ENCODE results near the gene PRR20B.
"Not testable (repeated sequence)": the region's sequence is repeated elsewhere in the genome, so short reads cannot be mapped to it uniquely, and the experiment has no call there.

PRR20B gene

GRCh38 chr13:57136093-57136492, 11.2 kb upstream of the PRR20B start:
- no peak for TF ChIP-seq EZH2phosphoT487 (IDR thresholded peaks at IDR 0.05; ENCODE audit: borderline replicate concordance, low read length)
- TF ChIP-seq CTCF (IDR thresholded peaks at IDR 0.05; ENCODE audit: low read depth, low read length, poor library complexity, severe bottlenecking), result no peak
- Histone ChIP-seq H3K4me1 (ENCODE audit: control insufficient read depth, low read length) (no peaks in the 10 kb centered on the region), H3K9me2 (replicated peaks; ENCODE audit: control insufficient read depth, low read length) (no peaks in the 10 kb centered on the region), H3K27ac (ENCODE audit: low read depth, low read length) (no peak overlapping the region), H3K4me3 (ENCODE audit: low read length) (no peak overlapping the region), H3K79me2 (ENCODE audit: control insufficient read depth, low read length) (no peaks in the 10 kb centered on the region), H3K4me2 (ENCODE audit: low read length) (no peak overlapping the region), H3K27me3 (ENCODE audit: control insufficient read depth, low read length) (no peaks in the 10 kb centered on the region), H3K9me3 (ENCODE audit: control insufficient read depth, insufficient read depth, low read length) (no peaks in the 10 kb centered on the region), H4K20me1 (ENCODE audit: control insufficient read depth, insufficient read depth, low read depth, low read length) (no peaks in the 10 kb centered on the region), H3F3A (ENCODE audit: control insufficient read depth, insufficient read depth) (no peaks in the 10 kb centered on the region), H3K36me3 (ENCODE audit: control insufficient read depth, low read length) (no peaks in the 10 kb centered on the region)

DNA sequence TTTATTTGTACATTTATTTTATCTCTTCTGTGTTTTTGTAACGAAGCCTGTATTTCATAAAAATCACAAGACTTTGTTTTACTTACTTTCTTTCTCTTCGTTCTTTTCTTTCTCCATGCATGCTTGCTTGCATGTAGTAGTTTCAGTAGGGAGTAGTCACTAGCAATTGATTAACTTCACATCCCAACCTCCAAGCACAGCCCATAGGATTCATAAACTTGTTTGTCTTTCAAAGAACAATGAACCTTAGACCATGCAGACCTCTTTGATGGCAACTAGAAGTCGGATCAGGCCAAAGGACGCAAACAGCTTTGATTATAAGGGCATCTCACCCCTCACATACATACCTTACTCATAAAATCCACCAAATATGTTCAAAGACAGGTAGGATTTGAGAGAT, 9.7 kb upstream of the PRR20B start:
- Histone ChIP-seq H3K36me3 (ENCODE audit: control insufficient read depth, low read length) (no peaks in the 10 kb centered on the region), H3K9me2 (replicated peaks; ENCODE audit: control insufficient read depth, low read length) (no peaks in the 10 kb centered on the region), H3K4me2 (ENCODE audit: low read length) (no peak overlapping the region), H4K20me1 (ENCODE audit: control insufficient read depth, insufficient read depth, low read depth, low read length) (no peaks in the 10 kb centered on the region), H3K27me3 (ENCODE audit: control insufficient read depth, low read length) (no peaks in the 10 kb centered on the region), H3K27ac (ENCODE audit: low read depth, low read length) (no peak overlapping the region), H3K79me2 (ENCODE audit: control insufficient read depth, low read length) (no peaks in the 10 kb centered on the region), H3K9me3 (ENCODE audit: control insufficient read depth, insufficient read depth, low read length) (no peaks in the 10 kb centered on the region), H3K4me1 (ENCODE audit: control insufficient read depth, low read length) (no peaks in the 10 kb centered on the region), H3K4me3 (ENCODE audit: low read length) (no peak overlapping the region), H3F3A (ENCODE audit: control insufficient read depth, insufficient read depth) (no peaks in the 10 kb centered on the region)
- TF ChIP-seq CTCF (IDR thresholded peaks at IDR 0.05; ENCODE audit: low read depth, low read length, poor library complexity, severe bottlenecking), result no peak
- TF ChIP-seq EZH2phosphoT487 (IDR thresholded peaks at IDR 0.05; ENCODE audit: borderline replicate concordance, low read length), result no peak

GRCh38 chr13:57138988-57139387, 8.3 kb upstream of the PRR20B start:
- Histone ChIP-seq H3K27me3 (ENCODE audit: control insufficient read depth, low read length) (no peaks in the 10 kb centered on the region), H4K20me1 (ENCODE audit: control insufficient read depth, insufficient read depth, low read depth, low read length) (no peaks in the 10 kb centered on the region), H3K9me2 (replicated peaks; ENCODE audit: control insufficient read depth, low read length) (no peaks in the 10 kb centered on the region), H3K79me2 (ENCODE audit: control insufficient read depth, low read length) (no peaks in the 10 kb centered on the region), H3F3A (ENCODE audit: control insufficient read depth, insufficient read depth) (no peaks in the 10 kb centered on the region), H3K9me3 (ENCODE audit: control insufficient read depth, insufficient read depth, low read length) (no peaks in the 10 kb centered on the region), H3K27ac (ENCODE audit: low read depth, low read length) (no peak overlapping the region), H3K4me3 (ENCODE audit: low read length) (no peak overlapping the region), H3K36me3 (ENCODE audit: control insufficient read depth, low read length) (no peaks in the 10 kb centered on the region), H3K4me2 (ENCODE audit: low read length) (no peak overlapping the region), H3K4me1 (ENCODE audit: control insufficient read depth, low read length) (no peaks in the 10 kb centered on the region)
- no peak for TF ChIP-seq EZH2phosphoT487 (IDR thresholded peaks at IDR 0.05; ENCODE audit: borderline replicate concordance, low read length)
- TF ChIP-seq CTCF (IDR thresholded peaks at IDR 0.05; ENCODE audit: low read depth, low read length, poor library complexity, severe bottlenecking), result no peak

DNA sequence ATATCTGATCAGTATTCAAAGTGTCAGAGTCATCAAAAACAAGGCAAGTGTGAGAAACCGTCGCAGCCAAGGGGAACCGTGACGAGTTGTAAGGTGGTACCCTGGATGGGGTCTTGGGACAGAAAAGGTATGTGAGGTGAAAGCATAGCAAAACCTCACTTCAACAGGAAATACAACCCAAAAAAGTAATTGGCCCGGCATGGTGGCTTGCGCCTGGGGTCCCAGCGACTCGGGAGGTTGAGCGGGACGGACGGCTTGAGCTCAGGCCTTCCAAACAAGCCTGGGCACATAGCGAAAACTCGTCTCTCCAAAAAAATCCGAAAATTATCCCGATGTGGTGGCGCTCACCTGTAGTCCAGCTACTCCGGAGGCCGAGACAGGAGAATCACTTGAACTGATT, 7.5 kb upstream of the PRR20B start:
- H3K27me3 ChIP-seq (ENCODE audit: control insufficient read depth, low read length); H3K27ac ChIP-seq (ENCODE audit: low read depth, low read length); H3K9me2 ChIP-seq (replicated peaks; ENCODE audit: control insufficient read depth, low read length); H3K4me2 ChIP-seq (ENCODE audit: low read length); H4K20me1 ChIP-seq (ENCODE audit: control insufficient read depth, insufficient read depth, low read depth, low read length); H3F3A ChIP-seq (ENCODE audit: control insufficient read depth, insufficient read depth); H3K79me2 ChIP-seq (ENCODE audit: control insufficient read depth, low read length); H3K36me3 ChIP-seq (ENCODE audit: control insufficient read depth, low read length); H3K4me3 ChIP-seq (ENCODE audit: low read length); H3K9me3 ChIP-seq (ENCODE audit: control insufficient read depth, insufficient read depth, low read length); H3K4me1 ChIP-seq (ENCODE audit: control insufficient read depth, low read length): not testable (repeated sequence)

DNA sequence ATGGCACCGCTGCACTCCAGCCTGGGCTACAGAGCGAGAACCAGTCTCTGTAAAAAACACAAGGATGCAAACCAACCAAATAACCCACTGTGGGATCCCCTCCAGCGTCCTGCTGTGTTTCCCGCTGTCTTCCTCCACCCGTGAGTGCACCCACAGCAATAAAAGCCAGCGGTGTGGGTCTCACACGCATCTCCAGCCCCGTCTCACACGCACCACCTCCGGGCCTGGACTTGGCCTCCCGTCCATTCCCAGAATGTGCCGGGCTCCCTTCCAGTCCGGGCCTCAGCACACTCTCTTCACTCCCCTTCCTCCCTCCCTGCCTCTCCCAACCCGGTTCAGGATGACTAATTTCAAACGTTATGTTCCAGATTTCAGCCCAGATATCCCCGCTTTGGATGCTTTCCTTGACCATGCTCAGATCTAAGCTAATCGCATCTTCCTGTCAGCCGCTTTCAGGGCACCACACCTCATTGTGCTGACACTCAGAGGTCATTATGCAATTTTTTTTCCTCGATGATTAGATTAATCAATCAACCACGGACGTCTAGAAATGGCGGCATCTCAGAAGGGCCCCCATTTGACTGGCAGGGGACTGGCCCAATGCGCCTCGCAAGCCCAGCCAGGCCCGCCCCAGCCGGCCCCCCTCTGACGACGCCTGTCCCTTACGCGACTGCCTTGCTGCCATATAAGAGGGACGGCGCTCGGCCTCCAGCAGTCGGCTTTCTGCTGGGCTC, 6.9 kb upstream of the PRR20B start, which contains the start of gene PRR20A:
Gene PRR20A, plus strand, starts transcription at position 684 of the 734 bp plus-strand sequence. CDS start 387 bp downstream, outside the sequence.
- not testable (repeated sequence) for H3K4me2 ChIP-seq (ENCODE audit: low read length); H3K9me3 ChIP-seq (ENCODE audit: control insufficient read depth, insufficient read depth, low read length)

GRCh38 chr13:57148106-57148505, 818 bp downstream of the PRR20B start:
- H3K36me3 ChIP-seq (ENCODE audit: control insufficient read depth, low read length); H3K27me3 ChIP-seq (ENCODE audit: control insufficient read depth, low read length); H3K4me3 ChIP-seq (ENCODE audit: low read length); H3K4me2 ChIP-seq (ENCODE audit: low read length); H3K9me3 ChIP-seq (ENCODE audit: control insufficient read depth, insufficient read depth, low read length); H4K20me1 ChIP-seq (ENCODE audit: control insufficient read depth, insufficient read depth, low read depth, low read length); H3K27ac ChIP-seq (ENCODE audit: low read depth, low read length); H3F3A ChIP-seq (ENCODE audit: control insufficient read depth, insufficient read depth); H3K79me2 ChIP-seq (ENCODE audit: control insufficient read depth, low read length); H3K4me1 ChIP-seq (ENCODE audit: control insufficient read depth, low read length); H3K9me2 ChIP-seq (replicated peaks; ENCODE audit: control insufficient read depth, low read length): not testable (repeated sequence)

More for the DNA sequence above, 6.9 kb upstream of the PRR20B start, which contains the start of gene PRR20A:
- H3K79me2 ChIP-seq (ENCODE audit: control insufficient read depth, low read length); H3K36me3 ChIP-seq (ENCODE audit: control insufficient read depth, low read length); H4K20me1 ChIP-seq (ENCODE audit: control insufficient read depth, insufficient read depth, low read depth, low read length); H3K4me3 ChIP-seq (ENCODE audit: low read length); H3K9me2 ChIP-seq (replicated peaks; ENCODE audit: control insufficient read depth, low read length); H3K27me3 ChIP-seq (ENCODE audit: control insufficient read depth, low read length); H3K4me1 ChIP-seq (ENCODE audit: control insufficient read depth, low read length); H3K27ac ChIP-seq (ENCODE audit: low read depth, low read length); H3F3A ChIP-seq (ENCODE audit: control insufficient read depth, insufficient read depth): not testable (repeated sequence)
